ENCODE data around the gene VEZT.

DNA sequence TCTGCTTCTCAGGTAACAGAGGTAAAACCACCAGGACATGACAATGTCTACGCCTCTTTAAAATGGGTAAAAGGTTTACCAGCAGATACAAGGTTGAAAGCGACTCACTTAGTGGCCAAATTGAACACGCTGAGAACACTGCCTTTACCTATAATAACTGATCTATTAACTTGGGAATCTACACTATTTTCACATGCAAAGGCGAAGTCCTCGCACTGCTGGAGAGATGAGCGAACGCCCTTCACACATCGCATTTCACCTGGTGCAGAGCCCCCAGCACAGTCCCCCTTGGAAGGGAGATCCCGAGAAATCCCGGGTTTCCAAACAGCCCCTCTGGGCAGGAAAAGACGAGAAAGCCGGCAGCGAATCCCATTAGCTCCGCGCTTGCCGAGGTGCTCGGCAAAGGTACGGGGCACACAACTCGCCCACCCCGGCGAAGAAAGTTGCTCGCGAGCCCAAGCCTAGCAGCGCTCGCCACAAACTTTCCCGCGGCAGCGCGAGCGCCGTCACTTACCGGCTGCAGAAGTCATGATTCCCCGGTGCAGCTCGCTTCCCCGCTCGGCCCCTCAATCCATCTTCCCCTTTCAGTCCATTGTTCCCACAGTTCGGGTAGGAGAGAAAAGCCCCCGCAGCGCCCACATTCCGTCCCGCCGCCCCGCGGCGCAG, 763 bp upstream of the VEZT start:
- TF ChIP-seq, protein P1, sequence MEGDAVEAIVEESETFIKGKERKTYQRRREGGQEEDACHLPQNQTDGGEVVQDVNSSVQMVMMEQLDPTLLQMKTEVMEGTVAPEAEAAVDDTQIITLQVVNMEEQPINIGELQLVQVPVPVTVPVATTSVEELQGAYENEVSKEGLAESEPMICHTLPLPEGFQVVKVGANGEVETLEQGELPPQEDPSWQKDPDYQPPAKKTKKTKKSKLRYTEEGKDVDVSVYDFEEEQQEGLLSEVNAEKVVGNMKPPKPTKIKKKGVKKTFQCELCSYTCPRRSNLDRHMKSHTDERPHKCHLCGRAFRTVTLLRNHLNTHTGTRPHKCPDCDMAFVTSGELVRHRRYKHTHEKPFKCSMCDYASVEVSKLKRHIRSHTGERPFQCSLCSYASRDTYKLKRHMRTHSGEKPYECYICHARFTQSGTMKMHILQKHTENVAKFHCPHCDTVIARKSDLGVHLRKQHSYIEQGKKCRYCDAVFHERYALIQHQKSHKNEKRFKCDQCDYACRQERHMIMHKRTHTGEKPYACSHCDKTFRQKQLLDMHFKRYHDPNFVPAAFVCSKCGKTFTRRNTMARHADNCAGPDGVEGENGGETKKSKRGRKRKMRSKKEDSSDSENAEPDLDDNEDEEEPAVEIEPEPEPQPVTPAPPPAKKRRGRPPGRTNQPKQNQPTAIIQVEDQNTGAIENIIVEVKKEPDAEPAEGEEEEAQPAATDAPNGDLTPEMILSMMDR (conservative IDR thresholded peaks at IDR 0.05), result no peak
- TF ChIP-seq ZFX (IDR thresholded peaks at IDR 0.05), result no peak

All from C4-2B (cell line).